KMS-11 (cell line): ENCODE measurements around the gene PROB1.

Source experiments
- H2AFZ ChIP-seq: fragments of 200-600 bp; sonication (generic); 2 replicates; pipeline ENCODE4 v1.6.1; 2016; ENCODE audit warnings: antibody characterized with exemption, mixed run types, low read depth
- H3K27ac ChIP-seq: fragments of 200-600 bp; sonication (generic); 2 replicates; pipeline ENCODE4 v1.6.1; 2016; ENCODE audit warnings: mild to moderate bottlenecking, mixed run types
- H3K27me3 ChIP-seq: fragments of 200-600 bp; sonication (generic); 2 replicates; pipeline ENCODE4 v1.6.1; 2017; ENCODE audit warnings: mild to moderate bottlenecking, low read depth, mixed run types, moderate library complexity; ENCODE audit not compliant: insufficient read depth
- H3K36me3 ChIP-seq: fragments of 200-600 bp; sonication (generic); 2 replicates; pipeline ENCODE4 v1.6.1; 2017; ENCODE audit warnings: mild to moderate bottlenecking, mixed run types; ENCODE audit not compliant: insufficient read depth
- H3K4me1 ChIP-seq: fragments of 200-600 bp; sonication (generic); 2 replicates; pipeline ENCODE4 v1.6.1; 2016; ENCODE audit warnings: mild to moderate bottlenecking, low read depth, mixed run types; ENCODE audit not compliant: poor library complexity, severe bottlenecking
- H3K4me2 ChIP-seq: fragments of 200-600 bp; sonication (generic); 2 replicates; pipeline ENCODE4 v1.7.0; 2016; ENCODE audit warnings: mild to moderate bottlenecking, mixed run types
- H3K4me3 ChIP-seq: fragments of 200-600 bp; sonication (generic); IDR thresholded peaks from 2 replicates; pipeline ENCODE4 v1.6.1; 2017; ENCODE audit warnings: low read depth, low read length, mixed read lengths; ENCODE audit not compliant: insufficient read depth
- H3K79me2 ChIP-seq: fragments of 200-600 bp; sonication (generic); 2 replicates; pipeline ENCODE4 v1.6.1; 2016; ENCODE audit warnings: low read depth, mixed run types; ENCODE audit not compliant: insufficient read depth
- H3K9ac ChIP-seq: fragments of 200-600 bp; sonication (generic); 2 replicates; pipeline ENCODE4 v1.6.1; 2016; ENCODE audit warnings: mild to moderate bottlenecking, mixed run types
- H4K20me1 ChIP-seq: fragments of 200-600 bp; sonication (generic); 2 replicates; pipeline ENCODE4 v1.6.1; 2016; ENCODE audit warnings: mild to moderate bottlenecking, mixed run types; ENCODE audit not compliant: insufficient read depth
- TF ChIP-seq, protein P1 (sequence below): fragments of 200-600 bp; sonication (generic); conservative IDR thresholded peaks from 2 replicates; pipeline ENCODE4 v1.6.1; 2017; ENCODE audit warnings: low read depth, mild to moderate bottlenecking, antibody characterized with exemption, low read length, moderate library complexity, mixed read lengths

PROB1 gene

DNA sequence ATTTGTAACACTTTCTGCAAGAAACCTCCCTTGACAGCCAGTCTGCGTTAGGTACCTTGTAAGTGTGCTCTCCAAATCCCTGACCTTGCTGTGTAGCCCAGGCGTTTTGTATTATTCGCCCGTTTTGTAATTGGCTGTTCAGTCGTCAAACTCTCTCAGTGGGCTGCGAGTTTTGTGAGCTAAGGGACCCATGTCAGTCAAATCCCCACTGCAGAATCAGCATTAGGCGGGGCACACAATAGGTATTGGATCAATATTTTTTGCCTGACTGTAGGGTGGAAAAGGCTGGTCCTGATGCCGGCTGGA, 43.8 kb upstream of the PROB1 start:
- H2AFZ ChIP-seq = peak overlapping the region; percentile 97
- peak overlapping the region; percentile 100 for H3K4me2 ChIP-seq
- peaks cover 29% of the 10 kb centered on the region for H3K4me1 ChIP-seq
- no peaks in the 10 kb centered on the region for H3K27me3 ChIP-seq
- no peak overlapping the region; the same call in 1 of the 2 replicates for H3K9ac ChIP-seq
- H3K36me3 ChIP-seq = no peaks in the 10 kb centered on the region
- no peaks in the 10 kb centered on the region for H3K79me2 ChIP-seq
- H3K4me3 ChIP-seq = no peak overlapping the region
- H3K27ac ChIP-seq = no peak overlapping the region
- TF ChIP-seq, protein P1, sequence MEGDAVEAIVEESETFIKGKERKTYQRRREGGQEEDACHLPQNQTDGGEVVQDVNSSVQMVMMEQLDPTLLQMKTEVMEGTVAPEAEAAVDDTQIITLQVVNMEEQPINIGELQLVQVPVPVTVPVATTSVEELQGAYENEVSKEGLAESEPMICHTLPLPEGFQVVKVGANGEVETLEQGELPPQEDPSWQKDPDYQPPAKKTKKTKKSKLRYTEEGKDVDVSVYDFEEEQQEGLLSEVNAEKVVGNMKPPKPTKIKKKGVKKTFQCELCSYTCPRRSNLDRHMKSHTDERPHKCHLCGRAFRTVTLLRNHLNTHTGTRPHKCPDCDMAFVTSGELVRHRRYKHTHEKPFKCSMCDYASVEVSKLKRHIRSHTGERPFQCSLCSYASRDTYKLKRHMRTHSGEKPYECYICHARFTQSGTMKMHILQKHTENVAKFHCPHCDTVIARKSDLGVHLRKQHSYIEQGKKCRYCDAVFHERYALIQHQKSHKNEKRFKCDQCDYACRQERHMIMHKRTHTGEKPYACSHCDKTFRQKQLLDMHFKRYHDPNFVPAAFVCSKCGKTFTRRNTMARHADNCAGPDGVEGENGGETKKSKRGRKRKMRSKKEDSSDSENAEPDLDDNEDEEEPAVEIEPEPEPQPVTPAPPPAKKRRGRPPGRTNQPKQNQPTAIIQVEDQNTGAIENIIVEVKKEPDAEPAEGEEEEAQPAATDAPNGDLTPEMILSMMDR = no peak
- no peaks in the 10 kb centered on the region for H4K20me1 ChIP-seq

DNA sequence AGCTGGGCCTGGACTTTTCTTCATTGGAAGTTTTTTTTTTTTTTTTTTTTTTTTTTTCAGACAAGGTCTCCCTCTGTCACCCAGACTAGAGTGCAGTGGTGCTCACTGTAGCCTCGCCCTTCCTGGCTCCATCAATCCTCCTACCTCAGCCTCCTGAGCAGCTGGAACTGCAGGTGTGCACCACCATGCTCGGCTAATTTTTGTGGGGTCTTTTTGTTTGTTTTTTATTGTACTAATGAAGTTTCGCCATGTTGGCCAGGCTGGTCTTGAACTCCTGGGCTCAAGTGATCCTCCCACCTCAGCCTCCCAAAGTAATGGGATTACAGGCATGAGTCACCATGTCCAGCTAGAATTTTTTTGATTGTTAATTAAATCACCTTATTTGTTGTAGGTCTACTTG, 40.8 kb upstream of the PROB1 start:
- Histone ChIP-seq H3K27me3 (no peaks in the 10 kb centered on the region), H3K4me3 (no peak overlapping the region), H3K79me2 (no peaks in the 10 kb centered on the region), H2AFZ (no peak overlapping the region), H4K20me1 (no peaks in the 10 kb centered on the region), H3K4me2 (no peak overlapping the region), H3K9ac (no peak overlapping the region), H3K36me3 (no peaks in the 10 kb centered on the region), H3K27ac (no peak overlapping the region), H3K4me1 (peaks cover 29% of the 10 kb centered on the region)
- TF ChIP-seq, protein P1 = no peak

DNA sequence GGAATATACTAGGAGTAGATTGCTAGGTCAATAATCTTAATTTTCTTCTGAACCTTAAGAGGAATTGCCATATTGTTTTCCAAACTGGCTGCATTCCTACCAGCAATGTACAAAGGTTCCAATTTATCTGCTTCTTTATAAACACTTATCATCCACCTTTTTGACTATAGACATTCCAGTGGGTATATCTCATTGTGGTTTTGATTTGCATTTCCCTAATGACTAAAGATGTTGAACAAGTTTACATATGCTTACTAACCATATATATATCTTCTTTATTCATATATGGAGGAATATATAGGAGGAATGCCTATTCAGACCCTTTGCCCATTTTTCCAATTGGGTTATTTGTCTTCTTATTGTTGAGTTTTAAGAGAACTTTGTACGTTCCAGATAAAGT, 36.8 kb upstream of the PROB1 start:
- Histone ChIP-seq H3K27me3 (no peaks in the 10 kb centered on the region), H3K4me1 (peaks cover 8% of the 10 kb centered on the region), H3K4me3 (no peak overlapping the region), H3K79me2 (no peaks in the 10 kb centered on the region), H3K36me3 (no peaks in the 10 kb centered on the region), H4K20me1 (no peaks in the 10 kb centered on the region), H3K27ac (no peak overlapping the region), H3K9ac (no peak overlapping the region), H3K4me2 (no peak overlapping the region), H2AFZ (no peak overlapping the region)
- TF ChIP-seq, protein P1 = no peak

DNA sequence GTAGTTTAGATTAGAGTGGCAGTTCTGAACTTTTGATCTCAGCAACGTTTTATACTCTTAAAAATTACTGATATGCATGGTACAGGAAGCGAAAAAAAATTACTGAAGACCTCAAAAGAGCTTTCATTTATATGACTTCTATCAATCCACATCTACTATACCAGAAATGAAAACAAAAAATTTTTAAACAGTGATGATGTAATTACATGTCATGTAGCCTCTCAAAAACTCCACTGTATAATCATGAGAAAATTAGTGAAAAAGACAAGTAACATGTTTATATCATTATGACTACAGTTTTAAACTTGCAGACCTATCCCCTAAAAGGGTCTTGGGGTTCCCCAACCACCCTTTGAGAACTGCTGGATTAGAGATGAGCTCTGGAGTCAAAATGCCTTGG, 35.1 kb upstream of the PROB1 start:
- TF ChIP-seq, protein P1 = no peak
- Histone ChIP-seq H3K36me3 (no peaks in the 10 kb centered on the region), H3K27me3 (no peaks in the 10 kb centered on the region), H2AFZ (no peak overlapping the region), H4K20me1 (no peaks in the 10 kb centered on the region), H3K4me3 (no peak overlapping the region), H3K4me2 (no peak overlapping the region), H3K4me1 (peaks cover 6% of the 10 kb centered on the region), H3K27ac (no peak overlapping the region), H3K9ac (no peak overlapping the region), H3K79me2 (no peaks in the 10 kb centered on the region)
